ENCODE data around the gene MRS2. TPM values are rescaled to one million over a fixed set of nuclear protein-coding genes. Genes with fewer than 3 reads are reported as not detected.

MRS2 gene
- total RNA-seq, 1 donor from 2014 or later, result 27.9 TPM

DNA sequence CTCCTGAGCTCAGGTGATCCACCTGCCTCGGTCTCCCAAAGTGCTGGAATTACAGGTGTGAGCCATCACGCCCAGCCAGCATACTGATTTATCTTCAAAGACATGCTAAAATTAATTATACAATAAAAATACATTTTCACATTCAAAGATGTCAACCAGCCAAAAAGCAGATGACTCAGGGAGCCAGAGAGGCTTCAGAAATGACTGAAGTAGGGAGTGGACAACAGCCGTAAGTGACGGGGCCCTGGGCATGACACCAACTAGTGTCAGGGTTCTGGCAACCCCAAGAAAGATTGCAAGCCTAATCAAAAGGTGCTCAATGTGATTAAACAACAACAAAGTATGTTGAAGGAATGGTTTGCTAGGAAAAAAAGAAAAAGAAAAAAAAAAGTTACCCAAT lies 58.2 kb downstream of the MRS2 start:
- no peak for DNase-seq (ENCODE audit: low read depth)

DNA sequence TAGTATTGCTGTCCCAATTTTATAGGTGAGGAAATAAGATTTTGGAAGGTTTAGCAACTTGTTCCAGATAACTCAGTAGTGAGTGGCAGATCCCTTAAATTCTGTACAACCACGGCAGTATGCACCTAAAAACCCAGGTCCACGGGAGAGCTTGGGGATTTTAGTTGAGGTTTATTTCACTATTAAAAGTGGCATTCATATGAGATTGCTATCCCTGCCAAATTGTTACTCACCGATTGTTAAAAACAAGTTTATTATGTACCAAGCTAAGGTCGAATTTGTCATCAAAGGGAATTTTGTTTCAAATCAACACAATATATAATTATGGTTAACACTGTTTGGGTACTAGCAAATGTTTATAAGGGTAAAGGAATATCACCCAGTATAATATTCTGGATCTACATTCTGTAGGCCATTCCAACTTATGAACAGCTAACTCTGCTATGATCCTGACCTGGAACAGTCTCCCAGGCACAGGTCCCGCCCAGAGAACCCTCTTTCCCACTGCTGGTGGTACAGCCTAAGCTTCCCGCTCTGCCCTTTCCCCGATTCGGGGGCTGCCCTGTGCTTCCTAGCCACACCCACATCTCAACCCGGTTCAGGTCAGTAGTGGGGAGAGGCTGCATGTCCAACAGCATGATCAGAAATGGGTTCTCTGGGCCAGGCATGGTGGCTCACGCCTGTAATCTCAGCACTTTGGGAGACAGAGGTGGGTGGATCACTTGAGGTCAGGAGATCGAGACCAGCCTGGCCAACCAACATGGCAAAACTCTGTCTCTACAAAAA lies 61.7 kb downstream of the MRS2 start:
- no peak for DNase-seq (ENCODE audit: low read depth)

DNA sequence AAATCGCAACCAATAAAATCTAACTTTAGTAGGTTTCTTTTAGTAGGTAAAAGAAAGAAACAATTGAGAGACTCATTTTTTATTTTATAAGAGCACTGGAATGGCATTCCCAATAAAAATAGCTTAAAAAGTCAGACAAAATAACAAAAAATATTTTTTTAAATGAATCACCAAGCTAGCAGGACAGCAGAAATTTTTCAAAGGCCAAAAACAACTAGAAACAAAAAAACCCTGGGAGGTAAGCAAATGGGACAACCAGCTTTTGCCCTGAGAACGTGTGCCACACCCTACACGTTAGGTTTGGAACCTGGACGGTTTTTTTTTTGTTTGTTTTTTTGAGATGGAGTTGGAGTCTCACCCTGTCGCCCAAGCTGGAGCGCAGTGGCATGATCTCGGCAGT lies 67.1 kb downstream of the MRS2 start:
- DNase-seq (ENCODE audit: low read depth), result no peak

GRCh38 chr6:24472181-24472580 lies 69.4 kb downstream of the MRS2 start:
- DNase-seq (ENCODE audit: low read depth), result no peak

Other genes starting within 250 kb of the MRS2 start
- 0.08 and 0.21 TPM in 2 replicates for gene DCDC2, start 44.9 kb upstream of the MRS2 start, total RNA-seq
- gene GPLD1, start 86.6 kb downstream of the MRS2 start, total RNA-seq, result 0.19 and 0.26 TPM in 2 replicates
- 1.2 and 1.4 TPM in 2 replicates for gene ALDH5A1, start 92.0 kb downstream of the MRS2 start, total RNA-seq
- under 0.01 and 0.08 TPM in 2 replicates for gene KIAA0319, start 243.3 kb downstream of the MRS2 start, total RNA-seq

Data from myocyte (in vitro differentiated cells).